ENCODE data around the gene AATF.

The AATF gene

GRCh38 chr17:36948717-36949460 lies at the start of gene AATF:
Gene AATF (plus strand): TSS chr17:36948954. CDS start chr17:36949126, 172 bp downstream.
- DNase-seq (ENCODE audit: low spot score): peak; percentile 98

- no peak for DNase-seq (ENCODE audit: low spot score)
Measured at GRCh38 chr17:36899250-36900159, 49.2 kb upstream of the AATF start.

GRCh38 chr17:36900160-36900512 lies 48.6 kb upstream of the AATF start:
- DNase-seq (ENCODE audit: low spot score): no peak

- no peak for DNase-seq (ENCODE audit: low spot score)
Measured at GRCh38 chr17:36901506-36901905, 47.2 kb upstream of the AATF start.

- no peak for DNase-seq (ENCODE audit: low spot score)
Measured at GRCh38 chr17:36907407-36907806, 41.3 kb upstream of the AATF start.

- no peak for DNase-seq (ENCODE audit: low spot score)
Measured at GRCh38 chr17:36910513-36910912, 38.2 kb upstream of the AATF start.

- no peak for DNase-seq (ENCODE audit: low spot score)
Measured at GRCh38 chr17:36911001-36911400, 37.8 kb upstream of the AATF start.

GRCh38 chr17:36913132-36913531 lies 35.6 kb upstream of the AATF start:
- DNase-seq (ENCODE audit: low spot score): no peak

- DNase-seq (ENCODE audit: low spot score): no peak
Measured at GRCh38 chr17:36918211-36918691, 30.5 kb upstream of the AATF start.

- no peak for DNase-seq (ENCODE audit: low spot score)
Measured at GRCh38 chr17:36919407-36919968, 29.3 kb upstream of the AATF start.

GRCh38 chr17:36920032-36921005 lies 28.4 kb upstream of the AATF start:
- DNase-seq (ENCODE audit: low spot score): no peak

- no peak for DNase-seq (ENCODE audit: low spot score)
Measured at GRCh38 chr17:36921095-36921851, 27.5 kb upstream of the AATF start.

- DNase-seq (ENCODE audit: low spot score): no peak
Measured at GRCh38 chr17:36922175-36922574, 26.6 kb upstream of the AATF start.

- no peak for DNase-seq (ENCODE audit: low spot score)
Measured at GRCh38 chr17:36923814-36924221, 24.9 kb upstream of the AATF start.

GRCh38 chr17:36926226-36926625 lies 22.5 kb upstream of the AATF start:
- DNase-seq (ENCODE audit: low spot score): no peak

GRCh38 chr17:36926701-36927100 lies 22.1 kb upstream of the AATF start:
- DNase-seq (ENCODE audit: low spot score): no peak

GRCh38 chr17:36928471-36929345 lies 20.0 kb upstream of the AATF start:
- DNase-seq (ENCODE audit: low spot score): no peak

GRCh38 chr17:36929851-36930582 lies 18.7 kb upstream of the AATF start:
- no peak for DNase-seq (ENCODE audit: low spot score)

- no peak for DNase-seq (ENCODE audit: low spot score)
Measured at GRCh38 chr17:36930583-36930900, 18.2 kb upstream of the AATF start.

Data from AG08395 (cell line).